ENCODE measurements around the gene EFNA4.

DNA sequence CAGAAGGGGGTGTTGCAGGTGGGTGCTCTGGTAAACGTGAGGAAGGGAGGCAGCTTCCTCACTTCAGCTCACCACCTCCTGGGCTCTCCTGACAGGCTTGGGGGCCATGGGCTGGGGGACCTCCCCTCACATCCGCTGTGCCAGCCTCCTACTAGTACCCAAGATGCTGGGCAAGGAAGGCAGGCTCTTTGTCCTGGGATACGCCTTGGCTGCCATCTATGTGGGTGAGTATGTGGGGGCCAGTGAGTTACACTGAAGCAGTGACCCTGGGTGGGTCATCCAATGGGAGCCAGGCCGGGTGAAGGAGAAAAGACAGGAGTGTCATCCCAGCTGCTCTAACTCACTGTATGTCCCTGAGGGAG is 24.3 kb upstream of the EFNA4 start:
- no peak for TF ChIP-seq EZH2 (IDR thresholded peaks at IDR 0.05; ENCODE audit: insufficient read depth, poor library complexity, severe bottlenecking)
- no peak for TF ChIP-seq EZH2phosphoT487 (IDR thresholded peaks at IDR 0.05; ENCODE audit: insufficient read depth, low read depth)

Measured in GM23248 (cell line).